NCI-H2081 treated with DMSO at 0.1 percent for 48 hours (cell line): ENCODE measurements around the gene CWF19L2.
A peak's percentile ranks its signal among the peaks of the same experiment; 100 is the strongest.
"Not testable (repeated sequence)": the region's sequence is repeated elsewhere in the genome, so short reads cannot be mapped to it uniquely, and the experiment has no call there.

ENCODE experiments used
- DNase-seq: peaks from one replicate; lab custom pipeline; 2025; lab: John Stamatoyannopoulos, UW

CWF19L2 gene

DNA sequence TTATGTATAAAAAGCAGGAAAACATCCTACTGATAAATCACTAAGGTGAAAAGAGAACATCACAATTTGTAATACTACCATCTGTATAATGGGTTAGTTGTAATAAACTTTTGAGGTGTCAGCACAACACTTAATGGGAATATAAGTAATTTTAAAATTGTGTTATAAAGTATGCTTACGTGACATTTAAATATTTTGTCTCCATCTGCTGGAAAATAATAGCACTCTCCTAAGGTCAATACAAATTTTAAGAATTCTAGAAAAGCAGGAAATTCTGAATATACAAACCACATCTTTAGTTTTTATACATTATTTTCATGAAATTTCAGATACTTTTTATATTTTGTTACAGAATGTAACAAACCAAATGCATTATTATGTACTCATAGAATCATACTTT, 19.5 kb downstream of the CWF19L2 start:
- DNase-seq: no peak

DNA sequence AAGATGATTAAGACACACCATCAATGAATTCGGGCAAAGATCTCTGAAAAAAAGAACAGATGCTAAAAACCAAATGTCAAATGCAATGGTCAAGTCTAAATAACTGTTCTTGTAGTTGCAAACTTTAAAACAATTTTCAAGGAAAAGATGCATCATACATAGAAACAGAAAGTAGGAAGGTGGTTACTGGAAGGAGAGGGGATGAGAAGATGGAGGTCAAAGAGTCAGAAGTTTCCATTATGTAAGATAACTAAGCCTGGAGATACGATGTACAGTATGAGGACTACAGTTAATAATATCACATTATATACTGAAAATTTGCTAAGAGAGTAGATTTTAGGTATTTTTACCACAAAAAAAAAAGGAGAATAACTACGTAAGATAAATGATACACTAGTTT, 27.1 kb downstream of the CWF19L2 start:
- no peak for DNase-seq

DNA sequence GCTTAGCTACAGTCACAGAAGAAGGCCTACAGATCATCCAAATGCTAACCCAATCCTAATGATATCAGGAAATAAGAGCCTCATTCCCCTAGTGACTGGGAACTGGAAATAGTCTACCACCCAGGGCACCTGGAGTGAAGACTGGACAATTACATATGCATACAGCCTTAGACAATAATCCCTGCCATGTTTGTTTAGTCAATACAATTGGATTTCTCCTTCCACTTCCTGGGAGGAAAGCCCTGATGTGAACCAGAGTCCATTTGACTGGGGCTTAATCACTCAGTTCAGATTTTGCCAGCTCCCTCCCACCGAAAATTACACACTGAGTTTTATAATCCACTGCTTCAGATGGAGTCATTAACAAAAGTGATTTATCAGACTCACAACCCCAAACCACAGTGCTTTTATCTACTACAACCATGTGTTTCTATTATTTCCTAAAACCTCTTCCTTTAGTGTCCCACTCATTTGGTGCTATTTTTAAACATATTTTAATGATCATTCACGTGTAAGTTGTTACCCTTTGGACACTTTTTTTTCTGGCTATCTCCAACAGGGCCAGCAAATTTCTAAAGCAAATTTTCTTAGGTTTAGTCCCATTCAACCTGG, 29.9 kb downstream of the CWF19L2 start:
- DNase-seq: peak; percentile 90

DNA sequence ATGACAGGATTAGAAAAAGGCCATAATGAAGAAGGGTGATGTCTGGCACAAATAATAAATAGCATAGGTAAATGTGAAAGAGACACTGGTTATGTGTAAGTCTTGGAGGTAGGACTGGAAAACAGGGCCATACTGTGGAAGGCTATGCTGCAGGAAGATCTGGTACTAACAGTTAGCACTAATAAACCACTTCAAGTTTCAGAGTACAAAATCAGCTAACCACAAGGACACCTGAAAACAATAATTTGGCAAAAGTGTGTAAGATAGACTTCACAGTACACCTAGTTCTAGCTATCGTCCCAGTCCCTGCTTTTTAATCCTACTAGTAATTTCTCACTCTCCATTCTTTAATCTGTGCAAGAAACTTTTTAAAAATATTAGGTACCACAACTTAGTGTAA, 44.3 kb downstream of the CWF19L2 start:
- no peak for DNase-seq

DNA sequence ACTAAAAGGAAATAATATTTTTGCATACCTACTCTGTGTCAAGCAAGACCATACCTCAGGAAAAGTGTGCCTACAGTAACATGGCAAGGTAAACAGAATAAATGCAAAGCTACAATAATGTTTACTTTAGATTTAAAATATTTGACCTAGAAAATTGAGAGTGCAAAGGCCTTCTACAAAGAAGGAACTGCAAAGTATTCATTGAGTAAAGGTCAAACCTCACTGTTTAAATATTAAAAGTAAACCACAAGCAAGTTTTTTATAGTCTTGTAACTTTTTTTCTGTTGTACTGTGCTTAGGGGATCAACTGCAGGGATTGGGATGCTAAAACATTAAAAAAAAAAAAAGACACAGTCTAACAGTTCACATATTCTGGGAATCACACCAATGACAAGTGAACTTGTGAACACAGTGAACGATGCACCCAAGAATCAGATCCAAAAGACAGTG, 48.8 kb downstream of the CWF19L2 start:
- no peak for DNase-seq

DNA sequence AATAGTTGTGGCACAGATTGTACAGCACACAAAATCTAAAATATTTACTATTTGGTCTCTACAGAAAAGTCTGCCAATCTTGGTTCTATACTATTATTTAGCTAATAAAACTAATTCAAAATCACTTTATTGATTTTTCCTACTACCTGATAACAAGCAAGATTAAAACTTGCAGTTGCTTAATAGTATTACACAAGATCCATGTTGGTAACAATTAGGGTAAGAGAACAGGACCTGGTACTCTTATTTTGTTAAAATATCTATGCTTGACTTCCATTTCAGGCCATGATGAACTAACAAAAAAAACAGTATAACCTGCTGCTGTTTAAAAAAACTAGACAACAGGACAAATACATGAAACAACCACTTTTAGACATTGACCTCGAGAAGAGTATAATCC, 52.4 kb downstream of the CWF19L2 start:
- DNase-seq: no peak

DNA sequence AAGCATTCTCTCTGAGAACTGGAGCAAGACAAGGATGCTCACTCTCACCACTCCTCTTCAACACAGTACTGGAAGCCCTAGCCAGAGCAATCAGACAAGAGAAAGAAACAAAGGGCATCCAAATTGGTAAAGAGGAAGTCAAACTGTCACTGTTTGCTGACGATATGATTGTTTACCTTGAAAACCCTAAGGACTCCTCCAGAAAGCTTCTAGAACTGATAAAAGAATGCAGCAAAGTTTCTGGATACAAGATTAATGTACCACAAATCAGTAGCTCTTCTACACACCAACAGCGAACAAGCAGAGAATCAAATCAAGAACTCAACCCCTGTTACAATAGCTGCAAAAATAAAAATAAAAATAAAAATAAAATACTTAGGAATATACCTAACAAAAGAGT, 56.5 kb downstream of the CWF19L2 start:
- not testable (repeated sequence) for DNase-seq

DNA sequence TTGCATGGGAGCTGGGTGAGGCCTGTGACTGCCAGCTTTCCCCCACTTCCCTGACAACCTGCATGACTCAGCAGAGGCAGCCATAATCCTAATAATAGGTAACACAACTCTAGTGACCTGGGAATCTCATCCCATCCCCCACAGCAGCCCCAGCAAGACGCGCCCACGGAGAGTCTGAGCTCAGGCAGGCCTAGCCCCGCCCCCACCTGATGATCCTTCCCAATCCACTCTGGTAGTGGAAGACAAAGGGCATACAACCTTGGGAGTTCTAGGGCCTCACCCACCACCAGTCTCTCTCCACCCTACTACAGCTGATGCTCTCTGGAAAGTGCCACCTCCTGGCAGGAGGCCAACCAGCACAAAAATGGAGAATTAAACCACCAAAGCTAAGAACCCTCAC, 60.3 kb downstream of the CWF19L2 start:
- DNase-seq: no peak

DNA sequence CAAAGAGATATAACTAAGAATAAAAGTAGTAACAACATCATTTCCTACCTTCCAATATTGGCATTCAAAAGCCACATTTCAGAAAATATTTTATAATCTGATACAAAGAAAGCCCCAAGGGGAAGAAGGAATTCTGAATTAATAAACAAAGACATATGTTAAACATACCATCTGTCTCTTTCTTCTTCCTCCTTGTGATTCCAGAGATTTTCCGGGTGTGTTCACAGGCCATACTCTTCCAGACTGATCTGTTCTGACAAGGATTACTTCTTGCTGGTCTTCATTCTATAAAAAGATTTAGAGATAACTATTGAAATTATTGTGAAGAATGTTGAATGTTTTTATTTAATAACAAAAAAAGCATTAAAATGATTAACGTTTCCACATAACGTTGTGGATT, 65.0 kb downstream of the CWF19L2 start:
- no peak for DNase-seq

DNA sequence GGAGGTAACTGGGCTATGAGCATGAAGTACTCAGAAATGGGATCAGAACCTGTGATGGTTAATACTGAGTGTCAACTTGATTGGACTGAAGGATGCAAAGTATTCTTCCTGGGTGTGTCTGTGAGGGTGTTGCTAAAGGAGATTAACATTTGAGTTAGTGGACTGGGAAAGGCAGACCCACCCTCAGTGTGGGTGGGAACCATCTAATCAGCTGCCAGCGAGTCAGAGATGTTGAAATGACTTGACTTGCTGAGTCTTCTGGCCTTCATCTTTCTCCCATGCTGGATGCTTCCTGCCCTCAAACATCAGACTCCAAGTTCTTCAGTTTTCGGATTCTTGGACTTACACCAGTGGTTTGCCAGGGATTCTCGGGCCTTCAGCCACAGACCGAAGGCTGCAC, 66.9 kb downstream of the CWF19L2 start:
- not testable (repeated sequence) for DNase-seq

DNA sequence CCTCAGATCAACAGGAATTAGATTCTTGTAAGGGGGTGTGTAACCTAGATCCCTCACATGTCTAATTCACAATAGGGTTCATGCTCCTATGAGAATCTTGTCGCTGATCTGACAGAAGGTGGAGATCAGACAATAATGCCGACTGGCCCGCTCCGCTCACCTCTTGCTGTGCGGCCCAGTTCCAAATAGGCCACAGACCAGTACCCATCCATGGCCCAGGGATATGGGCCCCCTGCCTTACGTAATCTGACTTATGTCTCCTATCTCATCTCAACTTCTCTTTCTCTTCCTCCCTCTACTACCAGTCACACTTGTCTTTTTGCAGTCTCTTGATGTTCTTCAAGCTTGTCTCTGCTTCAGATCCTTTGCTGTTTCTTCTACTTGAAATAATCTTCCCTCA, 70.0 kb downstream of the CWF19L2 start:
- no peak for DNase-seq

DNA sequence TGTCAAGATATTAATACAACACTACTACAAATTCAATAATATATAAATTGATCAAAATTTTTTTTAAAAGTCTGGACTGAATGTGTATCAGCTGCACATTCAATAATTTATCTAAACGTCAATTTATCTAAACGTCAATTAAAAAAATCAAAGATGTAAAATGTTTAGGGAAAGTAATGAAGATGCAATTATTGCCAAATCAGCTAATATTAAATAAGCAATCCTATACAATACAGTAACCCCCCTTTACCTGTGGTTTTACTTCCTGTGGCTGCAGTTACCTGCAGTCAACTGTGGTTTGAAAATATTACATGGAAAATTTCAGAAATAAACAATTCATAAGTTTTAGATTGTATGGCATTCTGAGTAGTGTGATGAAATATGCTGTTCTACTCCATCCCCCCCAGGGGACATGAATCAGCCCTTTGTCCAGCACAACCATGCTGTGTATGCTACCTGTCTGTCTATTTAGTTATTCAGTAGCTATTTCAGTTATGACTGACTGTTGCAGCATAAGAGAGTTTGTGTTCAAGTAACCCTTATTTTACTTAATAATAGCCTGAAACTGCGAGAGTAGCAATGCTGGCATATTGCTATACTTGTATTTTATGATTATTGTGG, 72.2 kb downstream of the CWF19L2 start:
- DNase-seq: no peak

DNA sequence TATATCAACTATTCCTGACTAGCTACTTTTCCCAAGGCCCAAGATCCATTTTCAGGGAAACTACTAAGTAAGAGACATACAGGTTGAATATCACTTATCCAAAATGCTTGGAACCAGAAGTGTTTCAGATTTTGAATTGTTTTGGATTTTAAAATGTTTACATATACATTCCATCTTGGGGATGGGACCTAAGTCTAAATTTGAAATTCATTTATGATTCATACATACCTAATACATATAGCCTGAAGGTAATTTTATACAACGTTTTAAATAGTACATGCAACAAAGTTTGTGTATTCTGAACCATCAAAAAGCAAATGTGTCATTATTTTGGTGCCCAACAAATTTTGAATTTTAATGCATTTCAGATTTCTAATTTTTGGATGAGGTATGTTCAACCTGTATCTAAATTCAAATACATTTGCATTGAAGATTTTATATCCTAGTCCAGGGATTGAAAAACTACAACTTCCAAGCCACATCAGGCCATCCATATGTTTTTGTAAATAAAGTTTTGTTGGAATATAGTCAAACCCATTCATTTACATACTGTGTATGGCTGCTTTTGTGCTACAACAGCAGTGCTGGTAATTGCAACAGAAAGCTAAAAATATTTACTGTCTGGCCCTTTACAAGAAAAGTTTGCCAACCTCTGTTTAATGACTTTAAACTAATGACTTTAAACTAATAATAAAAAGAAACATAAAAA, 73.3 kb downstream of the CWF19L2 start:
- DNase-seq: no peak

DNA sequence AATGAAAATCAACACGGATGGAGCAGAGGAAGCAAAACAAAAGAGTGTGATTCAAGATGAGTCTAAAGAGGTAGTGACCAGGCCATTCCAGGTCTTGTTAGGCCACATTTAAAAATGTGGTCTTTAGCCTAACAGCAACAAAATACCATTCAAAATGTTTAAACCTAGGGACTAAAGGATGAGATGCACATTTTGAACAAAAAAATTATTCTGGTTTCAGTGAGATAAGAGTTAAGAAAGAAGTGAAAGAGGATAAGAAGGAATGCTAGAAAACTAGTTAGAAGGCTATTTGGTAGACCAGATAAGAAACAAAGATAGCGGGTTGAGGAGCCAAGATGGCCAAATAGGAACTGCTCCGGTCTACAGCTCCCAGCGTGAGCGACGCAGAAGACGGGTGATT, 85.2 kb downstream of the CWF19L2 start:
- no peak for DNase-seq

DNA sequence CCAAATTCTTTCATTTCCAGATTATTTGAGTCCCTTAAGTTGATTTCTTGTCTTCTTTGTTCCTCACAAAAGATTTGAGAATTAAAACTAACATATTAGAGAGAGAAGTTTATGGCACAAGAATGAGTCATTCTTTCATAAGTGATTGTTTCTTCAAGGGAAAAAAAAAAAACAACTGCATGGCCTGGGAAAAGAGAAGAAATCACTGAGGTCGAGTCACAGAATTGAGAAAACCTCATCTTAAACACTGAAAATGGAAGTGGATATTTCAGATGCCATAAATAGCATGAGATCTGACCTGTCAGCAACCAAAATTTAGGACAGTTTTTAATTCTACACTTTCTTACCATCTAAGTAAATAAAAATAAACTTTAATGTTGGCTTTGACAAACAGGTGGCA, 87.2 kb downstream of the CWF19L2 start:
- DNase-seq: no peak

DNA sequence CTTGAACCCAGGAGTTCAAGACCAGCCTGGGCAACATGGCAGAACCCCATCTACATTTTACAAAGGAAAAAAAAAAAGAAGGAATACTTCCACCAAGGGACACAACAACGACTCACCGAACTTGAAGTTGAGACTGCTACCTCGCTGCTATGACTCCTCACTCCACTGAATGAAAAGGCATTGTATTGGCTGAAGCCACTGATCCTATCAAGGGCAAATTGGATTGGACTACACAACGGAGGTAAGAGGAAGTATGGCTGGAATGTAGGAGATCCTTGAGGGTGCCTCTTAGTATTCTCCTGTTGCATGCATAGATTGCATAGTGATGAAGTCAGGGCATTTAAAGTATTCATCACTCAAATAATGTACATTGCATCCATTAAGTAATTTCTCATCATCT, 97.9 kb downstream of the CWF19L2 start:
- DNase-seq: no peak

DNA sequence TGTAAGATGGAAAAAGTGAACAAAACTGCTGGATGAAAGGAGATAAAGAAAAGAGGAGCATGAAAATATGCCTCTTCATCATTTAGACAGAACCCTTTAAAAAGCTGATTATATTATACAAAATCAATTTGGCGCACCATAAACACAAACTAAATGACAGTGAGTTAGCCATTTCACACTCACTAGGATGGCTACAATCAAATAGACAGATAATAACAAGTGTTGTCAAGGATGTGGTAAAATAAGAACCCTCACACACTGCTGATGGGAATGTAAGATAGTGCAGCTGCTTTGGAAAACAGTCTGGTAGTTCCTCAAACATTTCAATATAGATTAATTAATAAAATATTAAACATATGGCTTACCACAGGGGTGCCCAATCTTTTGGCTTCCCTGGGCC, 99.7 kb downstream of the CWF19L2 start:
- no peak for DNase-seq

DNA sequence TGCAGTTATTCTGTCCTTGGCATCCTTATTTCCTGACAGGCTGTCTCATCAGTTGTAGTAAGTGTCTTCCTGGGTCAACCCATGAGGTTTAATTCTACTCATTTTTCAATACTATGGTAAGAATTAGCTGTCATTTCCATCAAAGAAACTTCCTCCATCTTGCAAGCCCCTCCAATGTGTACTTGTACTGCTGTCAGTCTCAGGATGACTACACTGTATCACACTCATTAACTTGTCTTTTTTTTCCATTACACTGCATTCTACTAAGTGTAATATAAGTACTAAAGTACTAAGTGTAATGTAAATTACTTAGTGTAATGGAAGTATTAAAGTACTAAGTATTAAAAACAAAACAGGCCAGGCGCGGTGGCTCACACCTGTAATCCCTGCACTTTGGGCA, 102.8 kb downstream of the CWF19L2 start:
- DNase-seq: no peak

DNA sequence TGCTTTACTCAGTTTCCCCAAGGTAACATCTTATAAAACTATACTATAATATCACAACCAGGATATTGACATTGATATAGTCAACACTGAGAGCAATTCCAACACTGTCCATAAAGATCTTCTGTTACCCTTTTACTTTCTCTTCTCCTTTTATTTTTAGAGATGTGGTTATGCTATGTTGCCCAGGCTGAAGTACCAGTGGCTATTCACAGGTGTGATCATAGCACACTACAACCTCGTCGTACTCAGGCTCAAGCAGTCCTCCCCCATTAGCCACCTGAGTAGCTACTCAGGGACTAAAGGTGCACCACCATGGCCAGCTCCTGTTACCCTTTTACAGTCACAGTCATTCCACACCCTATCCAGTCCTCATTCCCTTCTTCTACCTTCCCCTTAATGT, 119.7 kb downstream of the CWF19L2 start:
- DNase-seq: no peak

DNA sequence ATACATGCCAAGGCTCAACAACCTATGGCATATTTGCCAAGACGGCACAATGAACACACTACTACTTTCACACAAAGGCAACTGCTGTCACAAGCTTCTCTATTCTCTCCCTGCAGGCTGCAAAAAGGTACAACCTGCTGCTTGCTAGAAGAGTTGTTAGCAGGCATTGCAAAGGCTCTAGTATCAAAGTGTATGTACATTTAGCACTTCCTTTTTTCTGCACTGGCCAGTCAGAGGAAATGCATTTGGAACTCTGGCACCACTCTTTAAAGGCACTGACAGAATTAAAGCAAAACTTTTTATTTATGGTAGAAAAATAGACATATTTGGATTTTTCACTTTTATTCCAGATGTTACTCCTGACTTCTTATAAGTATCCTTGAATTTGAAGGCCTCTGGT, 125.9 kb downstream of the CWF19L2 start:
- DNase-seq: no peak

DNA sequence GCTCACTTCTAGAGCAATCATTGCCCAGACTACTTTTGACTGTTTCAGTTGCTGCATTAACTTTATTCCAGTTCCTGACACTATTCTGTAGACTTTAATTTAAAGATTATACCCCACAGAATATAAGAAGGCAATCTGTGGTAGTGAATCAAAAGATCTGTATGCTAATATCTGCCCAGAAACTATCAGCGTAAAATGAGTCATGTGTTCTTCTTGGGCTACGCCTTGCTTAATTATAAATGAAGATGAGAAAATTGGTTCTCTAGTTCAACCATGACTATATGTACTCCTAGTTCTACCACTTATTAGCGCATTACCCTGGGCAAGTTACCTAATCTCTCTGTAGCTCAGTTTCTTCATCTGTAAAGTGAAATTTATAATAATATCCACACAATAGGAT, 128.5 kb downstream of the CWF19L2 start:
- DNase-seq: no peak

DNA sequence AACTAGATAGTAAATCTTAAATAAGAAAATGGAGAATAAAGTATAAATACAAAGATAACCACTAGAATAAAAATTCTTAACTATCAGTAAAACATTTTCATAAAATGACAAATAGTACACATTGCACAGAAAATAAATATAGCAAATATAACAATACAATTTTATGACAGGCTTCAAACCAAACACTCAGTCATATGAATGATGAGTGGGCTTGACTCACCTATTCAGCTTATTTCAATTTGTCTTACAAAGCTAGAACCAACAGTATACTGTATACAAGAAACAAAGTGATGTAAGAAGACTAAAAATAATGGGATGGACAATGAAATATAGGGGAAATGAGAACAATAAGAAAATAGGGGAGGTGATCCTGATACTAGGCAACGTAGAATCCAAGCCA, 141.2 kb downstream of the CWF19L2 start:
- no peak for DNase-seq

DNA sequence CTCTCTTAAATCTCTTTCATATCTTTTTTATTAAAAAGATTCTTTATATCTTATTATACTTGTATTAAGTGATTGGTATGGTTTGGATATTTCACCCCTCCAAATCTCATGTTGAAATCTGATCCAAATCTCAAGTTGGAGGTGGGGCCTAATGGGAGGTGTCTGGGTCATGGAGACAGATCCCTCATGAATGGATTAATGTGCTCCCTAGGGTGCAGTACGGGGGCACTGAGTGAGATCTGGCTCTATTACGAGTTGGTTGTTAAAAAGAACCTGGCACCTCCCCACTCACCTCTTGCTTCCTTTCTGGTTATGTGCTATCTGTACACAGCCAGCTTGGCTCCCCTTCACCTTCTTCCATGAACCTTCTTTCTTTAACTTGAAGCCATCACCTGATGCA, 149.6 kb downstream of the CWF19L2 start:
- DNase-seq: no peak

DNA sequence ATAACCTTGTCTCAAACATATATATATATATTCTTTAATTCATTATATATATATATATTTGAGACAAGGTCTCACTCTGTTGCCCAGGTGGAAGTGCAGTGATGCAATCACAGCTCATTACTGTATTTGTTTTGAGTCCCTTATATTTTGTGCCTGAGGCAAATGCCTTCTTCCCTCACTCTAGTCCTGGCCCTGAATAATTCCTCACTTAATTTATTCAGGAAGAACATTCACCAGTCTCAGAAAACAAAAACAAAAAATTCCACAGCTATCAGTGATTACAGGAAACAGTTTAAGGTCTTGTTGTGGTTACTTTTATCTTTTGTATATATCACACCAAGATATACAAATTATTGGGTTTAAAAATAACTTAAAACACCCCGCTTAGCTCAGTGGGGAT, 155.7 kb downstream of the CWF19L2 start:
- no peak for DNase-seq
